A673 (cell line): ENCODE measurements around the gene GPR183. TPM values are rescaled to one million over a fixed set of nuclear protein-coding genes. Genes with fewer than 3 reads are reported as not detected.

ENCODE experiments used
- BruUV-seq: library from RNA; stranded (reverse); fragments of 400-500 nt; replicated peaks from 2 replicates; lab custom pipeline; 2021; lab: Mats Ljungman, UMichigan
- CTCF ChIA-PET: fragments of 300-600 bp; sonication (Branson Sonifier 250); formaldehyde crosslinking; loops from one replicate; lab custom pipeline; 2022; ENCODE audit warnings: antibody characterized with exemption; lab: Charles Lee
- POLR2A ChIA-PET: fragments of 300-600 bp; sonication (Branson Sonifier 250); formaldehyde crosslinking; loops from one replicate; lab custom pipeline; 2022; ENCODE audit warnings: antibody characterized with exemption; ENCODE audit not compliant: low non-redundant PET; lab: Charles Lee
- DNase-seq: peaks from one replicate; pipeline ENCODE4 v3.0.0-alpha.2; 2015; ENCODE audit warnings: low spot score
- H3K27ac ChIP-seq: fragments of 200-600 bp; sonication (generic); 2 replicates; pipeline ENCODE4 v1.5.1; 2016; ENCODE audit warnings: mixed run types, low read depth, mild to moderate bottlenecking, mixed read lengths, antibody characterized with exemption, low read length; ENCODE audit not compliant: poor library complexity, severe bottlenecking
- H3K27me3 ChIP-seq: fragments of 200-600 bp; sonication (generic); replicated peaks from 2 replicates; pipeline ENCODE4 v1.6.1; 2017; ENCODE audit warnings: mixed run types, low read depth, mild to moderate bottlenecking, mixed read lengths, antibody characterized with exemption, low read length; ENCODE audit not compliant: insufficient read depth, poor library complexity
- H3K36me3 ChIP-seq: fragments of 200-600 bp; sonication (generic); 2 replicates; pipeline ENCODE4 v1.6.1; 2016; ENCODE audit warnings: mixed run types, mild to moderate bottlenecking, mixed read lengths, antibody characterized with exemption, low read length; ENCODE audit not compliant: insufficient read depth, poor library complexity, severe bottlenecking
- H3K4me1 ChIP-seq: fragments of 200-600 bp; sonication (generic); 2 replicates; pipeline ENCODE4 v1.6.1; 2017; ENCODE audit warnings: mixed run types, mild to moderate bottlenecking, mixed read lengths, antibody characterized with exemption, low read length; ENCODE audit not compliant: insufficient read depth, poor library complexity, severe bottlenecking
- H3K4me3 ChIP-seq: fragments of 200-600 bp; sonication (generic); 2 replicates; pipeline ENCODE4 v1.5.1; 2016; ENCODE audit warnings: low read depth, mixed run types, mild to moderate bottlenecking, mixed read lengths, low read length; ENCODE audit not compliant: poor library complexity, severe bottlenecking
- H3K9me3 ChIP-seq: fragments of 200-600 bp; sonication (generic); 2 replicates; pipeline ENCODE4 v1.6.1; 2016; ENCODE audit warnings: mixed run types, low read depth, mild to moderate bottlenecking, mixed read lengths, antibody characterized with exemption, low read length; ENCODE audit not compliant: poor library complexity, severe bottlenecking
- EZH2 ChIP-seq: fragments of 200-600 bp; sonication (generic); IDR thresholded peaks from 2 replicates; pipeline ENCODE4 v1.6.1; 2017; ENCODE audit warnings: borderline replicate concordance, low read depth, mild to moderate bottlenecking, mixed read lengths, antibody characterized with exemption, low read length; ENCODE audit not compliant: poor library complexity, severe bottlenecking
- intact Hi-C: fragments of 100-400 bp; cut with micrococcal nuclease; formaldehyde crosslinking; loops from one replicate; pipeline ENCODE4 v1.10.0; 2022; ENCODE audit not compliant: unreplicated experiment
- total RNA-seq: library from RNA; stranded (reverse); gene quantifications from 2 replicates; pipeline ENCODE4 v1.2.3, GENCODE V29; 2021
- TF ChIP-seq, protein P1 (sequence below): fragments of 300-800, 200-600 bp; sonication (generic); conservative IDR thresholded peaks from 2 replicates; pipeline ENCODE4 v1.5.1; 2017; ENCODE audit warnings: low read depth, mild to moderate bottlenecking, antibody characterized with exemption, low read length, moderate library complexity, mixed read lengths

Gene GPR183
- total RNA-seq, 1 experiment from 2014 or later = not detected

DNA sequence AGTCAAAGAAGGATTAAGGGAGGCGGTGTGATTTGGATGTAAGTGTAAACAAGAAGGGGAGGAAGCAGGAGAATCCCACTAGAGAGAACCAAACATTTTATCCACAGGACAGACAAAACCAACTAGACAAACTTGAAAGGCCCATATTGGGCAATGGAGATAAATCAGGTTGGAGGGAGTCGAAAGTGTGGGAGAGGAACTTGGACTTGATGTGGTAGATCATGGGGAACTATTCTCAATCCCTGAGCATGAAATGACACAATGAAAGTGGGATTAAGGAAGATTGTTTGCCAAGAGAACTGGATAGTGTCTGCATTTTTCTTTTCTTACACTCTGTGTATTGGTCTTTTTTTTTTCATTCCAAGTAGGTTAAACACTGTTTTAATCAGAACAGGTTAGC lies 17.9 kb downstream of the GPR183 start:
- TF ChIP-seq, protein P1, sequence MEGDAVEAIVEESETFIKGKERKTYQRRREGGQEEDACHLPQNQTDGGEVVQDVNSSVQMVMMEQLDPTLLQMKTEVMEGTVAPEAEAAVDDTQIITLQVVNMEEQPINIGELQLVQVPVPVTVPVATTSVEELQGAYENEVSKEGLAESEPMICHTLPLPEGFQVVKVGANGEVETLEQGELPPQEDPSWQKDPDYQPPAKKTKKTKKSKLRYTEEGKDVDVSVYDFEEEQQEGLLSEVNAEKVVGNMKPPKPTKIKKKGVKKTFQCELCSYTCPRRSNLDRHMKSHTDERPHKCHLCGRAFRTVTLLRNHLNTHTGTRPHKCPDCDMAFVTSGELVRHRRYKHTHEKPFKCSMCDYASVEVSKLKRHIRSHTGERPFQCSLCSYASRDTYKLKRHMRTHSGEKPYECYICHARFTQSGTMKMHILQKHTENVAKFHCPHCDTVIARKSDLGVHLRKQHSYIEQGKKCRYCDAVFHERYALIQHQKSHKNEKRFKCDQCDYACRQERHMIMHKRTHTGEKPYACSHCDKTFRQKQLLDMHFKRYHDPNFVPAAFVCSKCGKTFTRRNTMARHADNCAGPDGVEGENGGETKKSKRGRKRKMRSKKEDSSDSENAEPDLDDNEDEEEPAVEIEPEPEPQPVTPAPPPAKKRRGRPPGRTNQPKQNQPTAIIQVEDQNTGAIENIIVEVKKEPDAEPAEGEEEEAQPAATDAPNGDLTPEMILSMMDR = no peak
- no peak for TF ChIP-seq EZH2
- Histone ChIP-seq H3K4me3 (no peak overlapping the region), H3K4me1 (no peaks in the 10 kb centered on the region), H3K36me3 (no peaks in the 10 kb centered on the region), H3K27ac (no peak overlapping the region), H3K27me3 (no peaks in the 10 kb centered on the region), H3K9me3 (no peaks in the 10 kb centered on the region)
- BruUV-seq = no TSS peak
- POLR2A ChIA-PET = no interaction called here
- CTCF ChIA-PET = no interaction called here
- intact Hi-C loops = no loop called here
- DNase-seq = no peak

DNA sequence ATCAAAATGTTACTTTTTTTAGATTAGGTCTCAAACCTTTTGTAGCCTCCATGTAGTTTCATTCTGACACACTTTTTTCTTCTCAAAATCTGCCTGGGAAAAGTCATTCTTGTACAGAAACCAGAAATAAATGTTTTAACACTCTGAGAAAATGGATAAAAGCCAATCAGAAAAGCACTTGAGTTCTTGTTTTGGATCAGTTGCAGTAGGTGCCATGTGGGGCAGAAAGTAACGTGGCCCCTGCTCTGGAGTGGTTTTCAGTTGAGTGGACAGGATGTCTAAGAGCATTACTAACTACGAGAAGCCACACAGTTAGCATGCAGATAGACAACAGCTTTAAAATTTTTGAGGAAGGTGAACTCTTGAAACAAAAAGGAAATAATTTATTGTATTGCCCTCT lies 19.1 kb downstream of the GPR183 start:
- BruUV-seq = no TSS peak
- Histone ChIP-seq H3K27ac (no peak overlapping the region), H3K4me3 (no peak overlapping the region), H3K4me1 (no peaks in the 10 kb centered on the region), H3K36me3 (no peaks in the 10 kb centered on the region), H3K27me3 (no peaks in the 10 kb centered on the region), H3K9me3 (no peaks in the 10 kb centered on the region)
- ChIA-PET POLR2A (interaction anchor here (0.6 kb wide), 1 partner anchor 467 kb away, joined by 7 read pairs; no protein-coding TSS in a partner anchor), CTCF (no interaction called here)
- no peak for DNase-seq
- intact Hi-C loops = no loop called here
- TF ChIP-seq, protein P1 = no peak
- TF ChIP-seq EZH2 = no peak

DNA sequence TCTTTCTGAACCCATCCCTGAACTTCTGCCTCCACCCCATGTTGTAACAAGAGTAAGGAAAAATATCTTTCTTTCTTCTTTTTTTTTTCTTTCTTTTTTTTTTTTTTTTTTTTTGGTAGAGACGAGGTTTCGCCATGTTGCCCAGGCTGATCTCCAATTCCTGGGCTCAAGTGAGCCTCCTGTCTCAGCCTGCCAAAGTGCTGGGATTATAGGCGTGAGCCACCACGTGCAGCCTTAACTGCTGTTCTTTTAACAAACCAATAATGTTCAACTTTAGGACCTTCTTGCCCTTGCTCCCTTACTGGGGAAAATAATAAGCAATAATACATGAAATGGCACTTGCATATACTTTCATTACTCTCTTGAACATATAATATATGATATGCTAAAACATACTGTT lies 19.6 kb downstream of the GPR183 start:
- Histone ChIP-seq H3K27me3 (no peaks in the 10 kb centered on the region), H3K9me3 (no peaks in the 10 kb centered on the region), H3K4me1 (no peaks in the 10 kb centered on the region), H3K36me3 (no peaks in the 10 kb centered on the region), H3K4me3 (no peak overlapping the region), H3K27ac (no peak overlapping the region)
- no TSS peak for BruUV-seq
- DNase-seq = no peak
- intact Hi-C loops = no loop called here
- POLR2A ChIA-PET = no interaction called here
- CTCF ChIA-PET = no interaction called here
- TF ChIP-seq EZH2 = no peak
- TF ChIP-seq, protein P1 = no peak
